Measurements from ENCODE around the gene CACNA1E. TPM values are rescaled to one million over a fixed set of nuclear protein-coding genes. Genes with fewer than 3 reads are reported as not detected.

Gene CACNA1E
- total and polyA plus RNA-seq, 2 of the 13 experiments (the other 11 are each of a cell fraction or from before 2014, with no cell fraction given), result not detected

DNA sequence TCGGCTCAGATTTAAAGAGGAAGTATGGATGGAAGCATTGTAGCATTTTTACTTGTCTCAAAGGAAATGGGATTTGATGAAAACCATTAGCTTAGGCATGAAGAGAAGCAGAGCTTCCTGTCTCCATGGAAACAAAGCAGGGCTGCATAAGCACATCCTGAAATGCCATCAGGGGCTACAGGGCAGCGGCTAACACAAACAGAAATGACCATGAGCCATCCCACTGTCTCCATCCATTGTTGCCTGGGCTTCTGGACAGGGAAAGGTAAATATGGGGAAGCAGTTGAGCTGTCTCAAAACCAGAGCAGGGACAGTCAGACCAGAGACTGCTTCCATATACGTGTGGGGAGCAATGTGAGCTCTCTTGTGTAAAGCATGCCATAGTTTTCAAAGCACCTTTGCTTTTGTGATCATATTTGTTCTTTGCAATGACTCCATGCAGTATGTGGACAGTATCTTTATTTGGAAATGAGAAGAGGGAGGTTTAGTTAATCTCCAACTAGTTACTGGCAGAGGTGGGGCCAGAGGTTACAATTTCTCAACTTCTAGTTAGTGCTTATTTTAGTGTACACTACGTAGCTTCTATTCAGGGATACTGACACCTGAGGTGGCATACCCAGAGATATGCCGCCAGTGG is 176.1 kb downstream of the CACNA1E start (continued):
- 0 out of 2 replicates have a peak, but pooled peaks have one; percentile 17 for TF ChIP-seq NR2F6 (IDR thresholded peaks at IDR 0.05)
- TF ChIP-seq NR2F6 (CRISPR knock-in tag; IDR thresholded peaks at IDR 0.05), result no peak
- TF ChIP-seq KLF9 (CRISPR knock-in tag; IDR thresholded peaks at IDR 0.05; ENCODE audit: low read depth), result no peak
- TF ChIP-seq, protein P1, sequence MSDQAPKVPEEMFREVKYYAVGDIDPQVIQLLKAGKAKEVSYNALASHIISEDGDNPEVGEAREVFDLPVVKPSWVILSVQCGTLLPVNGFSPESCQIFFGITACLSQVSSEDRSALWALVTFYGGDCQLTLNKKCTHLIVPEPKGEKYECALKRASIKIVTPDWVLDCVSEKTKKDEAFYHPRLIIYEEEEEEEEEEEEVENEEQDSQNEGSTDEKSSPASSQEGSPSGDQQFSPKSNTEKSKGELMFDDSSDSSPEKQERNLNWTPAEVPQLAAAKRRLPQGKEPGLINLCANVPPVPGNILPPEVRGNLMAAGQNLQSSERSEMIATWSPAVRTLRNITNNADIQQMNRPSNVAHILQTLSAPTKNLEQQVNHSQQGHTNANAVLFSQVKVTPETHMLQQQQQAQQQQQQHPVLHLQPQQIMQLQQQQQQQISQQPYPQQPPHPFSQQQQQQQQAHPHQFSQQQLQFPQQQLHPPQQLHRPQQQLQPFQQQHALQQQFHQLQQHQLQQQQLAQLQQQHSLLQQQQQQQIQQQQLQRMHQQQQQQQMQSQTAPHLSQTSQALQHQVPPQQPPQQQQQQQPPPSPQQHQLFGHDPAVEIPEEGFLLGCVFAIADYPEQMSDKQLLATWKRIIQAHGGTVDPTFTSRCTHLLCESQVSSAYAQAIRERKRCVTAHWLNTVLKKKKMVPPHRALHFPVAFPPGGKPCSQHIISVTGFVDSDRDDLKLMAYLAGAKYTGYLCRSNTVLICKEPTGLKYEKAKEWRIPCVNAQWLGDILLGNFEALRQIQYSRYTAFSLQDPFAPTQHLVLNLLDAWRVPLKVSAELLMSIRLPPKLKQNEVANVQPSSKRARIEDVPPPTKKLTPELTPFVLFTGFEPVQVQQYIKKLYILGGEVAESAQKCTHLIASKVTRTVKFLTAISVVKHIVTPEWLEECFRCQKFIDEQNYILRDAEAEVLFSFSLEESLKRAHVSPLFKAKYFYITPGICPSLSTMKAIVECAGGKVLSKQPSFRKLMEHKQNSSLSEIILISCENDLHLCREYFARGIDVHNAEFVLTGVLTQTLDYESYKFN (CRISPR knock-in tag; conservative IDR thresholded peaks at IDR 0.05), result peak; percentile 55; the same call in 1 of the 2 replicates
- 0 out of 2 replicates have a peak, but pooled peaks have one; percentile 36 for TF ChIP-seq AHDC1 (CRISPR knock-in tag; IDR thresholded peaks at IDR 0.05; ENCODE audit: borderline replicate concordance)
- no peak for TF ChIP-seq KLF13 (CRISPR knock-in tag; IDR thresholded peaks at IDR 0.05)
- peak; percentile 35; the same call in 1 of the 2 replicates for TF ChIP-seq ZSCAN25 (CRISPR knock-in tag; IDR thresholded peaks at IDR 0.05)
- TF ChIP-seq JUNB (CRISPR knock-in tag; IDR thresholded peaks at IDR 0.05; ENCODE audit: borderline replicate concordance), result no peak
- TF ChIP-seq SP1 (IDR thresholded peaks at IDR 0.05), result no peak
- no peak for TF ChIP-seq SP1 (CRISPR knock-in tag; IDR thresholded peaks at IDR 0.05)
- TF ChIP-seq ZNF234 (CRISPR knock-in tag; conservative IDR thresholded peaks at IDR 0.05), result no peak
- peak; percentile 42; the same call in 1 of the 2 replicates for TF ChIP-seq FOXA3 (CRISPR knock-in tag; IDR thresholded peaks at IDR 0.05)
- TF ChIP-seq, protein P2, sequence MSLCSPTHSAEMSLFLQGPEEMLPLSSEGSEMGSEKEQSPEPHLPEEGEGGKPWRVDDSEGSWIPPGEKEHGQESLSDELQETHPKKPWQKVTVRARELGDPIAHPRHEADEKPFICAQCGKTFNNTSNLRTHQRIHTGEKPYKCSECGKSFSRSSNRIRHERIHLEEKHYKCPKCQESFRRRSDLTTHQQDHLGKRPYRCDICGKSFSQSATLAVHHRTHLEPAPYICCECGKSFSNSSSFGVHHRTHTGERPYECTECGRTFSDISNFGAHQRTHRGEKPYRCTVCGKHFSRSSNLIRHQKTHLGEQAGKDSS (CRISPR knock-in tag; IDR thresholded peaks at IDR 0.05; ENCODE audit: borderline replicate concordance, low read depth), result no peak
- TF ChIP-seq ZMAT3 (CRISPR knock-in tag; conservative IDR thresholded peaks at IDR 0.05), result no peak
- TF ChIP-seq JARID2 (CRISPR knock-in tag; IDR thresholded peaks at IDR 0.05; ENCODE audit: insufficient replicate concordance), result no peak
- TF ChIP-seq FOSL2 (CRISPR knock-in tag; IDR thresholded peaks at IDR 0.05), result 0 out of 2 replicates have a peak, but pooled peaks have one; percentile 14
- TF ChIP-seq SOX6 (IDR thresholded peaks at IDR 0.05), result no peak
- TF ChIP-seq SOX6 (CRISPR knock-in tag; IDR thresholded peaks at IDR 0.05), result peak; percentile 86
- TF ChIP-seq ZNF543 (CRISPR knock-in tag; IDR thresholded peaks at IDR 0.05), result no peak
- TF ChIP-seq ESRRA (CRISPR knock-in tag; IDR thresholded peaks at IDR 0.05; ENCODE audit: low read depth), result no peak
- no peak for TF ChIP-seq ZNF30 (CRISPR knock-in tag; IDR thresholded peaks at IDR 0.05)
- no peak for TF ChIP-seq CCAR2 (optimal IDR thresholded peaks at IDR 0.05; ENCODE audit: low read depth, low read length)
- TF ChIP-seq MLLT10 (CRISPR knock-in tag; IDR thresholded peaks at IDR 0.05), result no peak

All from HepG2 (cell line).